Left colon (tissue), 2 donors: ENCODE data around the gene YPEL3. TPM values are rescaled to one million over a fixed set of nuclear protein-coding genes. Genes with fewer than 3 reads are reported as not detected.

ENCODE experiments used
- ATAC-seq: fragments of 200-7000 bp; cut with Tn5 transposase; one replicate; pipeline ENCODE4 v1.9.1; 2020; ENCODE audit warnings: mild to moderate bottlenecking, moderate library complexity
- DNase-seq, 2 donors: peaks; one replicate each; pipeline ENCODE4 v3.0.0-alpha.2; 2020
- intact Hi-C, 2 donors: fragments of 100-400 bp; cut with DNase I in 1 of 2; cut with micrococcal nuclease in 1 of 2; formaldehyde crosslinking; loops; one replicate each; pipeline versions ENCODE4 v1.11.2 to v1.14.0; 2022; cut with DNase I, micrococcal nuclease
- total RNA-seq, 2 donors: library from RNA; stranded (reverse); fragmentation: NEBNext Ultra II Directional; extraction: Animal tissue kit (Norgen Biotek cat#: 25700); gene quantifications; one replicate each; pipeline ENCODE4 v1.2.1, GENCODE V29; 2021
- donor health status: DM: no; HTN: no; CAD: no.
- donor health status: DM: yes; HTN: yes; CAD: no.

The YPEL3 gene
- total RNA-seq, 2 donors from 2014 or later: 30.5 to 58.2 TPM

DNA sequence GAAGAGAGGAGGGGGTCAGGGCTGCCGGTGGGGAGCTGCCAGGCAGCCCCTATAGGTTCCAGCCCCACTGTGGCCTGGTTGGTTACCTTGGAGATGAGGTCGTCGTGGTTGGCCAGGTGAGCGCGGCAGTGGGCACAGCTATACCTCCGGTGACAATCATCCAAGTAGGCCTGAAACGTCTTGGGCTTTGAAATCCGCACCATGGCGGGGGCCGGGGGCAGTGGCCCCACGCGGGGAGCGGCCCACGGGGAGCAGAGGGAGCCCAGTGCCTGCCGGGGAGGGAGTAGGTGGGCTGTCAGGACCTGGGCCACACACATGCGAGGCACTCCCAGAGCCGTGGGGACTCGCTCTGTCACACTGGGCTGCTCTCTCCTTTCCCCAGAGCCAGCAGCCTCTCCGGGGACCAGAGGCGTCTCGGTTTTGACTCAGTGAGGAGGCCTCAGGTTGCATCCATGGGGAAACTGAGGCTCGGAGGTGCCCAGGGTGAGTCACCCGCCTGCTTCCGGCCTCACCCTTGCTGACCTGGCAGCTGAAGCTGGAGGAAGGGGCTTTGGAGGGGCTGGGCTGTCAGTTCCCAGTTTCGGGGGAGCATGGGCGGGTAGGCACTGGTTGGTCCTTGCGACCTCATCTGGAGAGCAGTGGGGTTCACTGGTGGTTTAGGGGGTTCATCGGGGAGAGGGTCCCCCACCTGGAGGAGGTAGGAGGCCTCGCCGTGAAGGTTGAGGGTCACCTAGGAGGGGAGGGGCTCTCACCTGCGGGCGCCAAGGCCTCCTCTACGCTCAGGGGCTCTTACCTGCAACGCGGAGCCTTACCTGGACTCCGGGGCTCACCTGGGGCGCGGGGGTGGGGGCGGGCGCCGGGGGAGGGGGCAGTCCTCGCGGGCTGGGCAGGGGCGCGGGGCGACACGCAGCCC, 591 bp downstream of the YPEL3 start:
- no peak for ATAC-seq
- intact Hi-C loops: no loop called here
- DNase-seq: peak in 1 of 2 donors; percentile 49

DNA sequence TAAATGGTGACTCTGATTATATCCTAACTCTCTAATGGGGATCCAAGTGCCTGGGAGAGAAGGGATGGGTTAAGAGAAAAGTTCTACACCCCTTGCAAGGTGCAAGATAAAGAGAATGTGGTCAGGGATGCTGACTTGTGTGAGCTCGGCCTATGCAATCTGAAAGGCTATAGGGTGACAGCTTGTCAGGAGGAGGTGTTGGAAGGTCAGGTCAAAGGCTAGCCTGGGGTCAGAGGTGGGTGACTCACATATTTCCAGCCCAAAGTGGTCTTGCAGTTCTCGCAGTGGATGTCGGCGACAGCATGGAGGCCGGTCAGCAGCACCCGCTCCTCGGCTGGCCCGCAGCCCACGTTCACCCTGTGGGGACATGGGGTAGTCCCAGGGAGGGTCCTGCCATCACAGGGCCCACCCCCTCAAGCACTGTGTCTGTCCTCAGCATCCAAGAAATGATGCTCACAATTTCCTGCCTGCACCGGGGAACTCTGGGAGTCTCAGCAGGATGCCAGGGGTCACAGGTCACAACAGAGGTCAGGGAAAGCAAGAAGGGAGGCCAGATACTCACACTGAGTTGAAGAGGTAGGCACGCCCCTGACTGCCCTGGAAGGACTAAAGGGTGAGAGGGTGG, 1.4 kb downstream of the YPEL3 start:
- intact Hi-C loops: no loop called here
- DNase-seq (no peak), ATAC-seq (no peak)

DNA sequence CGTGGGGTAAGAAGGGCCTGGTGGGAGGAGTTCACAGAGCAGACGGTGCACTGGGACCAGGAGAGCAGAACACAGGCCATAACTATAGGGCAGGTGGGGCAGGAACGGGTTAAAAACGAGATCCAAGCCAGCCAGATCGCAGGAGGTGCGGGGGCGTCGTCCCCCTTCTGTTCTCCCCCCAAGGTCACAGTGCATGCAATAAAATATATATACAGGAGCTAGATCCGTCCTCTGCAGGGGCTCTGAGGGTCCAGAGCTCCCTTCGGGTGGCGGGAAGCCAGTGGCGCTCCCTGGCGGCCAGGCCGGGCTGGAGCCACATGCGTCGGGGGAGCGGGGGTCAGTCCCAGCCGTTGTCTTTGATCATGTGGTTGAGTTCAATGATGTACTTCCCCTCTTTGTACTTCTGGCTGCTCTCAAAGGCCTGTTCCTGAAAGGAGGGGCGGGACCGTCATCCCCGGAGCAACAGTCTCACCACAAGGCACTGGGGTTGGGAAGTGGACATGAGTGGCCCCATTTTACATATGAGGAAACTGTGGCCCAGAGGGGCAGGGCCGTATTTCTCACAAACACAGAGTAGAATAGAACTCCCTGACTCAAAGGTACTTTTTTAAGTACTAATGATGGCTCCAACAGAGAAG, 3.5 kb downstream of the YPEL3 start:
- ATAC-seq (peak; percentile 42), DNase-seq (peak; percentile 82 to 87)
- intact Hi-C loops: no loop called here

DNA sequence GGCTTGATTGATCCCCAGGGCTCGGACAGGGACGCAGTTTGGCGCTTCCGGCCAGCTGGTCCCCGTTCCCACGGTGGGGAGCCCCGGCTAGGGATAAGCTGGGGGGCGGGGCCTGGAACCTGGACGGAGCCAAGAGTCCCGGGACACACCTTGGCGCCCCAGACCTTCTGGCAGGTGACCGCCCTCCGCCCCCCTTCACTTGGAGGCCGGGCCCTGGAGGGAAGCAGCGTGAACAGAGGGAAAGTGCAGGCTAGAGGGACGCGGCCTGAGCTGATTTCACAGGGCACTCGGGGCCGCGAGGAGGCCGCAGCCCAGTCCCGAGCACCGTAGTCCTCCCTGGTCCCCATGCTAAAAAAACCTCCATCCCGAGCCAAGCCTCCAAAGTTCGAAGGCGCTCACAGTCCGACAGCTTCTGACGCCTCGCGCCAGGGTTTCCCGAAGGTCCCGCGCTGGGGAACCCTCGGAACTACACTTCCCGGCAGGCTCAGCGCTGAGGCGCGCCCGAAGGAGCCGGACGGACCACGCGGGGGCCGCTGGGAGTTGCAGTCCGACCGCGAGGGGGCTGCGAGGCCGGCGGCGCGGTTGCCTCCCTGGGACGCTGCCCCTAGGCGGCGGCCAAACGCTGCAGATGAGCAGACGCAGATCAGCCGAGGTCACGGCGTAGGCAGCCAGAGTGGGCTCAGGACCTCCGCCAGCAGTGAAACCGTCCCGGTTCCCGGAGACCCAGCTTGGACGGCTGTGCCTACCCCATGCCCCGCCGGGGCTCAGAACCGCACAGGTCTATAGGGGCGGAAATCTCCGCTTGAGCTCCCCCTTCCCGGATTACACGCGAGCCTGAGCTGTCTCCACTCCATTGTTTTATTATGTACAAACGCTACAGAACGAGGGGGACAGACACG, 4.3 kb downstream of the YPEL3 start, which contains the start of gene TBX6:
Gene TBX6, minus strand, starts transcription at position 451 of the 899 bp plus-strand sequence. CDS start 731 bp downstream, outside the sequence.
- intact Hi-C loops: no loop called here
- DNase-seq: peak; percentile 92 to 95
- ATAC-seq: peak; percentile 84

DNA sequence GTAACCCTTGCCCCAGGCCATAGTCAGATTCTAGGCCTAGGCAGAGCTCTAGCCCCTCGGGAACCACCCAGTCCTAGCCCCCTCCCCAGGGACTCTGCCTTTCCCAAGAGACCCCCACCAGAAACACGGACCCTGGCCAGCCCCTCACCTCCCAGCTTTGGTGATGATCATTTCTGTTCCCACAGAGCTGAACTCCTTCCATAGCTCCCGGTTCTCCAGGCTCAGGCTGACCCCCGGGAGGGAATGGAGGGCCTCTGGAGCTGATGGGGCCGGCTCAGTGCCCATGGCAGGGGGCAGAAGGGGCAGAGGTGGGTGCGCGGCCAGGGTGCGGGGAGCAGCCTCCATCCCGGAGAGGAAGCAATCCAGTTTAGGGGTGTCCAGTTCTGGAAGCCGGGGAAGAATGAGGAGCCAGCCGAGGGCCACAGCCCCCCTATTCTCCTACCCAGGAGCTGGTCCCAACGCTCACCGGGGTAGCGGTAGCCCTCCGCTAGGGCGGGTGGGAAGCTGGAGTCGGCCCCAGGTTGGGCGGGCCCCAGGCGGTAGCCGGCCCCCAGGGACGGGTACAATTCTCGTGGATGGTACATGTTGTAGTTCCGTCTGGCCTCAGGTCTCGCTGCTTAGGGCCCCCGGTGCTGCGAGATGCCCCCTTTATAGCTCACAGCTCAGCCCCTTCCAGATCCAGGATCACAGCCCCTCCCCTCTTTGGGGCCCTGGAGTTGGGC, 5.2 kb downstream of the YPEL3 start:
- intact Hi-C loops: no loop called here
- DNase-seq (peak in 1 of 2 donors; percentile 42), ATAC-seq (no peak)

DNA sequence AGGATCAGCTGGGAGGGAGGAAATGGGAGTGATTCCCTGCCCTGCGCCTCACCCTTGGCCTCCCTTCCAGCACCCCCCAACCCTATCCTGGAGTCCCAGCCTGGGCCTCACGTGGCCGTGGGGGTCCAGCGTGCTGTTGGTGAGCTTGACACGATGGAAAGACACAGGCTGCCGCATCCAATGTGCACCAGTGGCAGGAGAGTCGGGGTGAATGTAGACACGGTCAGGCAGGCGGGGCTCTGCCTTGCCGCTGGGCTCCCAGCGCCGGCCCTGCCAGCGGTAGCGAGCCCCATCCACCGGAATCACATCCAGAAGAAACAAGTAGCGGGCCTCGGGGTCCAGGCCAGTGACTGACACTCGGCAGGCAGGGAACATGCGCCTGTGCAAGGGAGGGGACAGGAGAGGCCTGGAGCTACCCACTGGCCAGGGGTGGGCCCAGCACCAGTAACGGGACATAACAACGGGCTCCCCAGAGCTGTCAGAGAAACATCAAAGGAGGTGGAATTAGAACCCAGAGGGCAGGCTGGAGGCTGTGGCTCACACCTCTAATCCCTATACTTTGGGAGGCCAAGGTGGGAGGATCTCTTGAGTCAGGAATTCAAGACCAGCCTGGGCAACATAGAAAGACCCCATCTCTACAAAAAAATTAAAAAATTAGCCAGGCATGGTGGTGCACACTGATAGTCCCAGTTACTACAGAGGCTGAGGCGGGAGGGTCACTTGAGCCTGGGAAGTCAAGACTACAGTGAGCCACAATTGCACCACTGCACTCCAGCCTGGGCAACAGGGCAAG, 7.0 kb downstream of the YPEL3 start:
- ATAC-seq: no peak
- intact Hi-C loops: no loop called here
- no peak for DNase-seq

DNA sequence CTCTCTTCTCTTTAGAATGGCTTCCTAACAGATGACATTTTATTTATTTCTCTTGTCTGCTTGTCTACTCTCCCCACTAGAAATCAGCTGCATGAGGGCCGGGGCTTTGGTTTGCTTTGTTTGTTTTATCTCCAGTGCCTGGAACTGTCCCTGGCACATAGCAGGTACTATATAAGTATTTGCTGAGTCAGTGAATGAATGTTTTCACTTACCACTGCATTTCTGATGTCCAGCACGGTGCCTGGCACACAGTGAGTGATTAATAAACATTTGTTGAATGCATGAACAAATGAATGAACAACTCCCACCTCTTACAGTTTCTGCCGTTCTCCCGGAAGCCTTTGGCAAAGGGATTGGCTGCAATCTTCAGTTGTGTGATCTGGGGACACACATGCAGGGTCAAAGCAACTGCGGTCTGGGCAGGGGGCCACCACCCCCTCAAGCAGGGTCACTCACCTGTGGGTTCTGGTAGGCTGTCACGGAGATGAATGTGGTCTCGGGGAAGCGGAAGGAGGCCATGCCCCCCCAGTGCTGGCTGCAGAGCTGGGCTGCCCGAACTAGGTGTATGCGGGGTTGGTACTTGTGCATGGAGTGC, 7.7 kb downstream of the YPEL3 start:
- no peak for DNase-seq
- intact Hi-C loops: no loop called here
- ATAC-seq: no peak

DNA sequence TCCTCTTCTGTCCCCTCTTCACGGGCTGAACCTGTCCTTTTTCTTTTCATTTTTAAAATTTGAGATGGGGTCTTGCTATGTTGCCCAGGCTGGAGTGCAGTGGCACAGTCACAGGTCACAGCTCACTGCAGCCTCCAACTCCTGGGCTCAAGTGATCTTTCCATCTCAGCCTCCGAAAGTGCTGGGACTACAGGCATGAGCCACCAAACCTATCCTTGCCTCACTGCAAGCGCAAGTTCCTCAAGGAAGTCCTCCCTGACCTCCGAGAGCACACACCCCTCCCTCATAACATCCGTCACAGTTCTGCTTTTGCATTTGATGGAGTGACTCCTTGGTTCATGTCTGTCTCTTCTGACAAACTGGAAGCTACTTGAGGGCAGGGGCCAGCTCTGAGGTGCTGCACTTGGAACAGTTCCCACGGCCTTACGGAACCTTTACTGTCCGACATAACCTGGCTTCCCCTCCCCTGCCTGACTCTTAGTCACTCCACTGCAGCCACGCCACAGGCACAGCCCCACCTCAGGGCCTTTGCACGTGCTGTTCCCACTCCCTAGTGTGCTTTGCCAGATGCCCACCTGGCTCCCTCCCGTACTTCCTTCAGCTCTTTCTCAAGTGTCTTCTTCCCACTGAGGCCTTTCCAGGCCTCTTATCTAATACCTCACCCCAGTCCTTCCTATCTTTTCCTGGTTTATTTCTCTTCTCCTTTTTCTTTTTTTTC, 8.7 kb downstream of the YPEL3 start:
- intact Hi-C loops: no loop called here
- ATAC-seq (no peak), DNase-seq (no peak)

DNA sequence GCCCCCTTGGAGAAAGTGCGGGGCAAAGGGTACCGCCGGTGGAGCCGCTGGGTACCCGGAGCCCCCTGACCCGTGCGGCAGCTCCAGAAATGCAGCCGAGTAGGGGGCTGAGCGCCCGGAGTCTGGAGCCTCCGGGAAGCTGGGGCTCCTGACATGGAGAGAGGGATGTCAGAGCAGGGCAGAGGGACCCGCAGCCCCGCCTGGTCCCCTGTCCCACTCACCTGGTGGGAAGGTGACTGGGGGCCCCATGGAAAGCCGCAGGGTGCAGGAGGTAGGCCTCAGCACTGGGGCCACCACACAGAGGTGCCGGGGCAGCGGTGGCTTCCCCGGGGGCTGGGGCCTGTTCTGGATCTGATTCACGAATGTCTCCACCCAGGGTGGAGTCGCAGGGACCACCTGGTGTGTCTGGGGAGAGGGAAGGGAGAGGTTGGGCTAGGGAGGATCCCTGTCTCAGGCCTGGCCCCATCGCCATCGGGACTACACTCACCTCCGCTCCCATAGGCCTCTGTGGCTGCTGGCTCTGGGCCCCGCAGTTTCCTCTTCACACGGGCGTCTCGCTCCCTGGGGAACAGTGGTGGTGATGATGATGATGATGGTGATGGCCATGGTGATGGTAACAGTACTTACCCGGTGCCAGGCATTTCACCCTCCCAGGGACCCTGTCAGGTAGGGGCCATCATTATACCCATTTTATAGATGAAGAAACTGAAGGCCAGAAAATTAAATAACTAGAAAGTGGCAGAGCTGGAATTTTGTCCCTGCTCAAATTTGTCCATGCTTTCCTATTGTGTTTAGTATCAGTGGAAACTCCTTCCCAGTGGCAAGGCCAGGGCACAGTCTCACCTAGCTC, 9.5 kb downstream of the YPEL3 start:
- ATAC-seq (no peak), DNase-seq (no peak)
- intact Hi-C loops: no loop called here

DNA sequence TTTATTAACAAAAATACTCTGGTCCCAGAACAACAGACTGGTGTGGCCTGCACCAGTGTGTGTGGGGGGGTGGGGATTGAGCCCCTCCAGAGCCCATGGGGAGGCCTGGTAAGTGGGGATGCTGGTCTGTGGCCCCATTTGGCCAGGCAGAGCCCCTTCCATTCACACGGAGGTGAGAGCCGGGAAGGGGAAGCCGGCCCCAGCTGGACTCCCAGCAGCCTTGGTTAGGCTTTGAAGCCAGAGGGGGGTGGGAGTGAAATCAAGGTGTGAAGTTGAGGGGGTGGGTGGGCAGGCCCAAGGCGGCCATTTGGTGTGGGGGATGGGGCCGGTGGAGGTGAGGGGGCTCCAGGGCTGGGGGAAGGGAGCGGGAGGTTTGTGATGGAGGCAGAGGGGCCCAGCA, 10.2 kb downstream of the YPEL3 start:
- intact Hi-C loops: no loop called here
- DNase-seq: no peak
- ATAC-seq: no peak

DNA sequence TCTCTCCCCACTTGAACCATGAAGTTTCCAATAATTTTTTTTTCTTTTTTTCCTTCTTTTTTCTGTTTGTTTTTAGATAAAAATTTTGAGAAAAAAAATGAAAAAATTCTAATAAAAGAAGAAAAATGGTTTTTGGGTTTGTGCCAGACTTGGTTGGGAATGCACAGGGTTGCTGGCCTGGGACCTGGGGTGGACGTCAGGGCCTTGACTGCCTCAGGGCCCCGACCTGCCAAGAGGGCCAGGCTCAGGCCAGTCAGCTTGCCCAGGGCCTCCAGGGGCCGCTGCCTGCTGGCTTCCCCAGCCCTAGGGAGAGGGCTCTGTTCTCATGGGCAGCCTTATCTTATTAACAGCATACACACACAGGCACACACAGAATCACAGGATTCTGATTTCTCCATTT, 10.8 kb downstream of the YPEL3 start:
- ATAC-seq (no peak), DNase-seq (no peak)
- intact Hi-C loops: no loop called here

DNA sequence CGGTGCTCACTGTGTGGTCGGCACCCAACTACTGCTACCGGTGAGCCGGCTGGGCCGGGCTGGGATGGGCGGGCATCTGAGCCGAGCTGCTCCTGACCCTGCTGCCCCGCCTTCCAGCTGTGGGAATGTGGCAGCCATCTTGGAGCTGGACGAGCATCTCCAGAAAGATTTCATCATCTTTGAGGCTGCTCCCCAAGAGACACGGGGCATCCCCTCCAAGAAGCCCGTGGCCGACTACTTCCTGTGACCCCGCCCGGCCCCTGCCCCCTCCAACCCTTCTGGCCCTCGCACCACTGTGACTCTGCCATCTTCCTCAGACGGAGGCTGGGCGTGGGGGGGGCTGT, 11.2 kb downstream of the YPEL3 start:
- intact Hi-C loops: no loop called here
- DNase-seq (no peak), ATAC-seq (no peak)

DNA sequence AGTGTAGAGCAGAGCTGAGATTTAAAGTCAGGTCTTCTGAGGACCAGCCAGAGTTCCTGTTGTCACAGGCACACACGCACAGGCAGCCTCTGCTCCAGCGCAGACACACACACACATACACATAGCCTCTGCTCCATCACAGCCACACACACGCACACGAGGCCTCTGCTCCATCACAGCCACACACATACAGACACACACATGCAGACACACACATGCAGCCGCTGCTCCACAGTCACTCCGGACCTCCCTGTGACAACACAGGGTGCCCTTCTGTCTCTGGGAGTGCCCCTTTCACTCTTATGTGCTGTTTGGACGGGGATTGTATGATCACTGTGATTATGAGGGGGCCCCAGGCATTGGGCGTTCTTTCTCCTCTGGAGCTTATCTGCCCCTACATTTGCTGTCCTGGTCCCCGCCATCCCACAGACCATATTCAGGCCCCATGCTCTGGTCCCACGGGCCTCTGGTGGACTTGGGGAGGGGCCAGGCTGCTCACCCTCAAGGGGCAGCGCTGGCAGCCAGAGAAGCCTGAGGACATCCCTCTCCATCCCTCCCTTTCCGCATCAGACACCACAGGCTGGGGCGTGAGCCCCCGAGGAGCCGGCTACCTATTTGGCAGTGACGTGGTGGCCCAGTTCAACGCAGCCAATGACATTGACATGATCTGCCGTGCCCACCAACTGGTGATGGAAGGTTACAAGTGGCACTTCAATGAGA, 11.8 kb downstream of the YPEL3 start:
- peak; percentile 3 for ATAC-seq
- no peak for DNase-seq
- intact Hi-C loops: no loop called here

DNA sequence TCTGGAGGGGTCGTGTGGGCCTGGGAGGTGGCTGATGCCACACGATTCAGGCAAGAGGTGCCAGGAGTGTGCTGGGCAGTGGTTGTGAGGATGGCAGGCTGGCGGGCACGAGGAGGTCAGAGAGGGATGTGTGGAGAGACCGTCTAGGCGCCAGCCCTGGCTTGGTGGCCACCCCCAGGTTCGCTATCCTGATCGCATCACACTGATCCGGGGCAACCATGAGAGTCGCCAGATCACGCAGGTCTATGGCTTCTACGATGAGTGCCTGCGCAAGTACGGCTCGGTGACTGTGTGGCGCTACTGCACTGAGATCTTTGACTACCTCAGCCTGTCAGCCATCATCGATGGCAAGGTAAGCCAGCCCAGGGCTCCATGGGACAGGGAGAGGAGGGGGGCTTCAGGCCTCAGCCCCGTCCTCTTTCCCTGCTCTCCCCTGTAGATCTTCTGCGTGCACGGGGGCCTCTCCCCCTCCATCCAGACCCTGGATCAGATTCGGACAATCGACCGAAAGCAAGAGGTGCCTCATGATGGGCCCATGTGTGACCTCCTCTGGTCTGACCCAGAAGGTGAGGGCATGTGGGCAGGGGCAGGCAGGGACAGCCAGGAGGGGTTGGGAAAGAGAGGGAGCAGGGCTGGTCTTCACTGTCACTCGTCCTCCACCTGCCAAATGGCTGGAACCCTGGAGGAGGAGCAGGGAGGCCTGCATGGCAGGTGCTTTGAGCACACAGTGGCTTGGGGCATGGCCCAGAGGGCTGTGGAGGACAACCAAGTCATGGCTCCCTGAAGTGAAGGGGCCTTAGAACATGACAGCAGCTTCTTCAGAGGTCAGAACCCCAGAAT, 12.6 kb downstream of the YPEL3 start:
- intact Hi-C loops: no loop called here
- DNase-seq: no peak
- peak; percentile 12 for ATAC-seq
